Spleen (tissue), 7 donors: ENCODE measurements around the gene SMCHD1.

Experiments
- CTCF ChIP-seq, 11 experiments: fragments of 200-600 bp in 7 of 11; fragments of 450-650 bp in 4 of 11; sonication (generic) in 4 of 11; IDR thresholded peaks in 8 of 11; conservative IDR thresholded peaks in 3 of 11; 1 replicate in 7 of 11; 2 replicates in 4 of 11; pipeline versions ENCODE4 v1.4.0 to v1.8.0; 2016 to 2021; ENCODE audit warnings: antibody characterized with exemption in 11 of 11, inconsistent platforms in 4 of 11, mild to moderate bottlenecking in 1 of 11
- POLR2AphosphoS5 ChIP-seq, 3 donors: sonication (generic); formaldehyde crosslinking; IDR thresholded peaks; one replicate each; pipeline ENCODE4 v1.5.1; 2017; ENCODE audit warnings: antibody characterized with exemption in 3 of 3
- donor health status: DM: no; HTN: no; CAD: no; lungs with moderate emphysema.
- donor health status: DM: no; HTN: no; CAD: no.
- donor health status: DM: no; HTN: no; CAD: no.

- no peak for TF ChIP-seq CTCF (IDR thresholded peaks at IDR 0.05 in 8 of 11, conservative IDR thresholded peaks at IDR 0.05 in 3 of 11)
- peak in 1 of 3 donors; percentile 25 for TF ChIP-seq POLR2AphosphoS5 (IDR thresholded peaks at IDR 0.05)
These were observed 7.5 kb downstream of the SMCHD1 start for GRCh38 chr18:2662990-2663389.
